Effector memory CD8-positive, alpha-beta T cell (primary cell): ENCODE data around the gene CERT1.
A peak's percentile ranks its signal among the peaks of the same experiment; 100 is the strongest.

Source experiments
- ATAC-seq: fragments of 150-1000 bp; cut with Tn5 transposase; replicated peaks from 2 replicates; pipeline ENCODE4 v1.10.0; 2021; ENCODE audit warnings: mild to moderate bottlenecking, moderate library complexity
- DNase-seq, 3 experiments: peaks; one replicate each; pipeline ENCODE4 v3.0.0; 2021
- H3K27ac Mint-ChIP-seq, 2 donors: one replicate each; pipeline ENCODE4 v1.8.0; 2022; ENCODE audit warnings: mild to moderate bottlenecking in 2 of 2, mixed read lengths in 2 of 2, moderate library complexity in 2 of 2
- H3K27me3 Mint-ChIP-seq, 2 donors: one replicate each; pipeline ENCODE4 v1.8.0; 2022; ENCODE audit warnings: mixed read lengths in 2 of 2
- H3K36me3 Mint-ChIP-seq: one replicate; pipeline ENCODE4 v1.8.0; 2022; ENCODE audit warnings: mild to moderate bottlenecking, moderate library complexity, mixed read lengths; ENCODE audit not compliant: insufficient read depth
- H3K4me1 Mint-ChIP-seq, 2 donors: one replicate each; pipeline ENCODE4 v1.8.0; 2022; ENCODE audit warnings: low read depth in 2 of 2, mixed read lengths in 2 of 2
- H3K4me3 Mint-ChIP-seq, 2 donors: one replicate each; pipeline ENCODE4 v1.8.0; 2022; ENCODE audit warnings: mild to moderate bottlenecking in 2 of 2, mixed read lengths in 2 of 2, moderate library complexity in 2 of 2
- H3K9me3 Mint-ChIP-seq, 2 donors: one replicate each; pipeline ENCODE4 v1.8.0; 2022; ENCODE audit warnings: mixed read lengths in 2 of 2

The CERT1 gene

DNA sequence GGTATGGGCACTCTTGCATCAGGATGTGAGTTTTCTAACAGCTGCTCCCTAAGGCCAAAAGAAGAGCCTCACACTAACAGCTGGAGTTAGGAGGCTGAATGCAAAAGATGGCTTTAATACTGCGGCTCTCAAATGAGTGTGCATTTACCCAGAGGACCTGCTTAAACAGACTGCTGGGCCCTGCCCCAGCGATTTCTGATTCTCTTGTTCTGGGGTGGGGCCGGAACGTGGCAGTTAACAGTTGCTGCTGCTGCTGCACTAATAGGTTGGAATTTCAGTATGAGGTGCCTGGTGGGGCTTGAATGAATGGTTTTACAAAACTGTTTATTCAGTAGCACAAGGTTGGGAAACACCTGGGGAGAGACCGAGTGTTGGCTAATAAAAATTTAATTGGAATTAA is 148.3 kb downstream of the CERT1 start:
- Mint-ChIP-seq H3K4me1 (no peaks in the 10 kb centered on the region), H3K27ac (peak overlapping the region in 1 of 2 donors; percentile 51), H3K36me3 (peaks cover 36% of the 10 kb centered on the region), H3K9me3 (no peaks in the 10 kb centered on the region), H3K4me3 (no peak overlapping the region), H3K27me3 (no peaks in the 10 kb centered on the region)
- DNase-seq (no peak), ATAC-seq (no peak)

DNA sequence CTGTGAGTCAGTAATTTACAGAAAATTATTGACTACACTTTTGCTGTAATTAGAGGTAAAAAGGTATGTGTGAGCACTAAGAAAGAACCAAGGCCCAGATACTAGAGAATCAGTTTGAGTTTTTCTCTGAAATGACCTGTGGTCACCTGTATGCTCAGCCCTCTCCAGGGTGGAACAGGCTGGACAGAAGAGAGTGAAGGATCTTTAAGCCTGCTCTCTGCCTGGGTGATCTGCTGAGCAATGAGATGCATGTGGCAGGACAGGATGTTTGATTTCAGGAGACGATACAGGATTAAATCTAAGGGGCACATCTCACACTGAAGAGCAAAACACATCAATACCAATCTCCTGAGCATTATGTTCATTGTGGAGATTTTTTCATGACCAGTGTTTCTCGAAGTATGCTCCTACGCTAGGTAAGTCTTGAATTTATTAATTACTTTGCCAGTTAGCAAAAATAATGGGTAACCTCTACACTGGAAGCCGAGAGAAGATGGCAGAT is 148.9 kb downstream of the CERT1 start:
- Mint-ChIP-seq H3K4me1 (no peaks in the 10 kb centered on the region), H3K9me3 (no peaks in the 10 kb centered on the region), H3K27me3 (no peaks in the 10 kb centered on the region), H3K36me3 (peaks cover 38% of the 10 kb centered on the region), H3K4me3 (no peak overlapping the region), H3K27ac (no peak overlapping the region)
- DNase-seq (no peak), ATAC-seq (no peak)

DNA sequence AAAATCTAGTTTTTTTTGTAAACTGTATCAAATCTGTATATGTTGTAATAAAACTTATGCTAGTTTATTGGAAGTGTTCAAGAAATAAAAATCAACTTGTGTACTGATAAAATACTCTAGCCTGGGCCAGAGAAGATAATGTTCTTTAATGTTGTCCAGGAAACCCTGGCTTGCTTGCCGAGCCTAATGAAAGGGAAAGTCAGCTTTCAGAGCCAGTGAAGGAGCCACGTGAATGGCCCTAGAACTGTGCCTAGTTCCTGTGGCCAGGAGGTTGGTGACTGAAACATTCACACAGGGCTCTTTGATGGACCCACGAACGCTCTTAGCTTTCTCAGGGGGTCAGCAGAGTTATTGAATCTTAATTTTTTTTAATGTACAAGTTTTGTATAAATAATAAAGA is 150.1 kb downstream of the CERT1 start:
- Mint-ChIP-seq H3K27ac (peak overlapping the region; percentile 2 to 62), H3K4me3 (no peak overlapping the region), H3K9me3 (no peaks in the 10 kb centered on the region), H3K4me1 (no peaks in the 10 kb centered on the region), H3K27me3 (no peaks in the 10 kb centered on the region), H3K36me3 (peaks cover 48% of the 10 kb centered on the region)
- no peak for DNase-seq
- ATAC-seq, result no peak

DNA sequence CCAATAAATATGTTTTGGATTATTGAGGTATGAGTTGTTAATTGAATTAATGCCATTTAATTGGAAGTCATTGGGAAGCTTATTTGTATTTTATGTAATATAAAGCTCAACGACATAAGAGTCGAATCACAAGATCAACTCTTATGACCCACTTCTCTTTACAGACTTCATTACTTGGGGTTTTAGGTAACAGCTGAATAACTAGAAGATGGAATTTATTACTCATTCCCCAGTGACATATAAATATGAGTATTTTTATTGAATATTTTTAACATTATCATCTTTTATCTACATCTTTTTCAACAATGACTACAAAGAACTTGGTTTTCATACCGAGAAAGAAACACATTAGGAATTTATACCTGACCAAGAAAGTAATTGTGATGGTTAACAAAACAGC is 153.3 kb downstream of the CERT1 start:
- no peaks in the 10 kb centered on the region for H3K4me1 Mint-ChIP-seq
- DNase-seq, result no peak
- peaks cover 73% of the 10 kb centered on the region for H3K36me3 Mint-ChIP-seq

DNA sequence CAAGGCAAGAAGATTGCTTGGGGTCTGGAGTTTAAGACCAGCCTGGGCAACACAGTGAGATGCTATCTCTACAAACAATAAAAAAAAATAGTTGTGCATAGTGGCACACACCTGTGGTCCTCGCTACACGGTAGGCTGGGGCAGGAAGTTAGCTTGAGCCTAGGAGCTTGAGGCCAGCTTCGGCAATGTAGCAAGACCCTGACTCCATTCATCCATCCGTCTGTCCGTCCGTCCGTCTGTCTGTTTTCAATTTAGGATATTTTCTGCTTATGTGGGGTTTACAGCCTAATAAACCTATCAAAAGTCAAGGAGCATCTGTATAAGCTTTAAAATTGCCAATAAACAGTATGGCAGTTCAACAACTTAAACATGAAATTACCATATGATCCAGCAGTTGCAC is 154.7 kb downstream of the CERT1 start:
- Mint-ChIP-seq H3K4me1 (no peaks in the 10 kb centered on the region), H3K27ac (no peak overlapping the region), H3K27me3 (no peaks in the 10 kb centered on the region), H3K9me3 (no peaks in the 10 kb centered on the region), H3K4me3 (no peak overlapping the region), H3K36me3 (peaks cover 82% of the 10 kb centered on the region)
- DNase-seq (no peak), ATAC-seq (no peak)

More for the DNA sequence above, 153.3 kb downstream of the CERT1 start:
- Mint-ChIP-seq H3K9me3 (no peaks in the 10 kb centered on the region), H3K4me3 (no peak overlapping the region), H3K27ac (no peak overlapping the region), H3K27me3 (no peaks in the 10 kb centered on the region)
- ATAC-seq, result no peak

DNA sequence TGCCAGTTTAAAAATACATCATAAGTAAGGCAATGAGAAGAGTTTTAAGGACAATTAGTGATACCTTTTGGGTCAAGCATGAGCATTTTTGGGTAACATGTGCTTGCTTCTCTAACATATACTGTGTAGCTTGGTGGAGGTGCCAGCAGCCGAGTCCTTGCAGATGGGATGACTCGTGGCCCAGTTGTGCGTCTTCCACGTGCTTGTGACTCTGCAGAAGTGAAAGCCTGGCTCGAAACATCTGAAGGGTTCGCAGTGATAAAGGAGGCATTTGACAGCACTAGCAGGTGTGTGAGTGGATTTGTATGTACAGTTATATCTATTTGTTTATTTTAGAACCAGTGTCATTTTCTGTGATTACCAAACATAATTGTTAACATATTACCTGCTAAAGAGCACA is 156.2 kb downstream of the CERT1 start:
- Mint-ChIP-seq H3K27me3 (no peaks in the 10 kb centered on the region), H3K4me3 (no peak overlapping the region), H3K4me1 (no peaks in the 10 kb centered on the region), H3K27ac (peak overlapping the region in 1 of 2 donors; percentile 46), H3K36me3 (peaks cover 85% of the 10 kb centered on the region), H3K9me3 (no peaks in the 10 kb centered on the region)
- DNase-seq (no peak), ATAC-seq (no peak)

DNA sequence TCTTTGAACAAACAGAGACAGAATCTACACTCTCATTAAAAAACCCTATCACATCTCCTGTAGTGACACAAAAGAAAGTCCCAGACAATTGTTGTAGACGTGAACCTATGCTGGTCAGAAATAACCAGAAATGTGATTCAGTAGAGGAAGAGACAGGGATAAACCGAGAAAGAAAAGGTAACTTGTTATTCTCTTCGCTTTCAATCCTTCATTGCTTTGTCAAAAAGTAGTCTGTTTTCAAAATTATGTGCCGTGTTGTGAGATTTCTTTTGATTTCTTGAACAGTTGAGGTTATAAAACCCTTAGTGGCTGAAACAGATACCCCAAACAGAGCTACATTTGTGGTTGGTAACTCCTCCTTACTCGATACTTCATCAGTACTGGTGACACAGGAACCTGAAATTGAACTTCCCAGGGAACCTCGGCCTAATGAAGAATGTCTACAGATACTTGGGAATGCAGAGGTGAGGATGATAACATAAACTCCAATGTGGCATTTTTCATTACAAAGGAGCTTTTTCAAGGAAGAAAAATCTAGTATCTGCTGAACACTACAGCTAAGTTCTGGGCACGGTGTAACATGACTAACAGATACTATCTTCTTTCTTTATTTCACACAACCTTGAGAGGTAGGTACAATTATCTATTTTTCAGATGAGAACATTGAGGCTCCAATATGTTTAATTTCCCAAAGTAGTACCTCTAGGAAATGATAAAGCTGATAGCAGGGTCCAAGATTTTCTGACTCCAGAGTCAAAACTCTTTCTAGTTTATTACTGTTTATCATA is 160.1 kb downstream of the CERT1 start:
- no peak overlapping the region for H3K4me3 Mint-ChIP-seq
- H3K27me3 Mint-ChIP-seq, result no peaks in the 10 kb centered on the region
- no peaks in the 10 kb centered on the region for H3K9me3 Mint-ChIP-seq
- H3K4me1 Mint-ChIP-seq, result no peaks in the 10 kb centered on the region
- H3K27ac Mint-ChIP-seq, result peak overlapping the region in 1 of 2 donors; percentile 68
- no peak for ATAC-seq
- peaks cover 88% of the 10 kb centered on the region for H3K36me3 Mint-ChIP-seq
- no peak for DNase-seq

DNA sequence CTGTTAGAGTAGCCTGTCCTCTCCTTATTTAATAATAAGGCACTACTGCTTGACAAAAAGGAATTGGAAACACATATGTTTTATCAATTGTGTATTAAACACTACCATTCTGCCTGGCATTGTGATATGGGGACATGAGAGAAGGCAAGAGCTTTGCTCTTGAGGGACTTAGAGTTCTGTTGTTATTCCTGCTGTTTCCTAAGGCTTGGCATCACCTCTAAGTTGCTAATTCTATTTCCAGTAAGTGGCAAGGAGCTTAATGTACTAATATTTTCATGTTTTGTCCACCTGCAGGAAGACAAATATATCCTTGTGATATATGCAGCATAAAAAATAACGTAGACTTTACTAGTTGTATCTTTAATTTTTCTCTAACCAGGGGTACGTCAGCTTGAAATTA is 161.8 kb downstream of the CERT1 start:
- ATAC-seq, result no peak
- Mint-ChIP-seq H3K27me3 (no peaks in the 10 kb centered on the region), H3K4me1 (no peaks in the 10 kb centered on the region), H3K4me3 (no peak overlapping the region), H3K9me3 (no peaks in the 10 kb centered on the region), H3K36me3 (peaks cover 89% of the 10 kb centered on the region), H3K27ac (no peak overlapping the region)
- no peak for DNase-seq

DNA sequence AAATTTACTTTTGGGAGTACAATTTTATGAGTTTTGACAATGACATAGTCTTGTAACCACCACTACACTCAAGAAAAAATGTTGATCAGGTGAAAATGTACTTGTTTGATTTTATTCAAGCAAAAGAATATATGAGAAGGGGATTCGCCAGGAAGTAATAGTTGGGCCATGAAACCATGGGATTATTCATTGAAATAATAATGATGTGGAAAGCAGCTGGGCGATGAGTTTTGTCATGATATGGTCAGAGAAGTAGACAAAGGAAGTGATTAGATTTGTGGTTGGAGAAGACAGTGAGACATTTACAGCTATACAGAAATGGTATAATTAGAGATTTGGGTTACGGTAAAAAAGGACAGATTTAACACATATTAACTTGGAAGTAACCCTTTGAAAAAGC is 163.2 kb downstream of the CERT1 start:
- Mint-ChIP-seq H3K9me3 (no peaks in the 10 kb centered on the region), H3K27me3 (no peaks in the 10 kb centered on the region), H3K27ac (peak overlapping the region in 1 of 2 donors; percentile 4), H3K4me1 (no peaks in the 10 kb centered on the region), H3K4me3 (no peak overlapping the region), H3K36me3 (peaks cover 85% of the 10 kb centered on the region)
- ATAC-seq, result no peak
- no peak for DNase-seq

DNA sequence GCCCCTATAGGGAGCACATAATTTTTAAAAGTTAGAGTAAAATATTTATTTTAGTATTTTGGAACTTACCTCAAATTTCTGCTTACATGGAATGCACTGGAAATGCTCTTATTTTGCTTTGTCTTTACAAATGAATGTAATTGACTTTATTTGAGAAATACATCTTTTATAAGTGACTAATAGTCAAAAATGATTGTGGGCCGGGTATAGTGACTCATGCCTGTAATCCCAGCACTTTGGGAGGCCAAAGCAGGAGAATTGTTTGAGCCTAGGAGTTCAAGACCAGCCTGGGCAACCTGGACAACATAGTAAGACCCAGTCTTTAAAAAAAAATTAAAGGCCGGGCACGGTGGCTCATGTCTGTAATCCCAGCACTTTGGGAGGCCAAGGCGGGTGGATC is 168.6 kb downstream of the CERT1 start:
- Mint-ChIP-seq H3K4me3 (no peak overlapping the region), H3K4me1 (peaks cover 14 to 28% of the 10 kb centered on the region in 2 donors), H3K27me3 (no peaks in the 10 kb centered on the region), H3K36me3 (peaks cover 47% of the 10 kb centered on the region), H3K27ac (no peak overlapping the region), H3K9me3 (no peaks in the 10 kb centered on the region)
- ATAC-seq (no peak), DNase-seq (no peak)

DNA sequence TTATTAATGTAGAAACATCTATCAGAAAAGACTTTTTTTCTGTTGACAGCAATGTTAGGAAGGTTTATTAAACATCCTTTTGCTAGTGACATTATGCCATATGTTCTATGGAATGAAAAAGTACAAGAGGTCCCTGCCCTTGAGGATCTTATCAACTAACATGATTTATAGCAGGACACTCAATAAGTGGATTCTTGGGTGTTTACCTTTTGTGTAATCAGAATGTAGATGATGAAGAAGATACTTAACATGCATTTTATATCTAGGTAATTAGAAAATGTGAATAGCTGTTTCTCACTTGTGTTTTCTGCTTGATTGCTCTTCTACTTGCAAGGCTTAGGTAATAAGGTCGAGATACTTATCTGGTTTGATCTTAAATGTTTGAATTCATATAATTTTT is 169.5 kb downstream of the CERT1 start:
- Mint-ChIP-seq H3K27ac (no peak overlapping the region), H3K4me1 (peaks cover 17 to 32% of the 10 kb centered on the region in 2 donors), H3K9me3 (no peaks in the 10 kb centered on the region), H3K36me3 (peaks cover 38% of the 10 kb centered on the region), H3K27me3 (no peaks in the 10 kb centered on the region), H3K4me3 (no peak overlapping the region)
- ATAC-seq (no peak), DNase-seq (no peak)

DNA sequence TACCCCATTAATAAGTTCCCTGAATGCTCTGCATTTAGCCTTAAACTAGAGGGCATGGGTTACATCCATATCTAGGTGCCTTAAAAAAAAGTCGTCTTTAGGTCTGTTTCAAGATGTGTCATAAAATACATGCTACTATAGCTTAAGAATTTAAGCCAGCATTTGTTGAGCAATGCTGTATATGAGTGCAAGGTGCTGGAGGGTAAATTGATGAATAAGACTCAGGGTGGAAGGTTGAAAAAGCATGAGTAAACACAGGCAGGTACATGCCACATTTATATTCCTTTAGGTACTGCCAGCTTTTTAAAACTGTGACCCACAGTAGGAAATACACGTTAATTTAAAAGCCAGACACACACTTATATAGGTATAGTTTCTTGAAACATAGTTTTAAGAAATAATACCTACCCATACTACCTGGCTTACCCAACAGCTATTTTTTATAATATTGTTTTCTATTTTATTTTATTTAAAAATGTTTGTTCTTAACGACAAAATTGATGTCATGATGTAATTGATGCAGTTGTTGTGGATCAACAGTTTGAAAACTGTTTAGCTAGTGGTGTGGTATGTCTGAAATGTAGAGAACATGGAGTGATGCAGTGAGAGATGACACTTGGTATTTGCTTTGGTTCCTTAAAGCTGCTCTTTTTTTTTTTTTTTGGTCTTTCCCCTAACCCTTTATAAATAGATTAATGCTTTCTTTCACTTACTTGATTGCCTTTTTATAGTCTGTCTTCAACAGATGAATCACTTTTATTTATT is 170.5 kb downstream of the CERT1 start:
- Mint-ChIP-seq H3K27ac (no peak overlapping the region), H3K4me3 (no peak overlapping the region), H3K9me3 (no peaks in the 10 kb centered on the region), H3K36me3 (peaks cover 30% of the 10 kb centered on the region), H3K27me3 (no peaks in the 10 kb centered on the region), H3K4me1 (peaks cover 17 to 32% of the 10 kb centered on the region in 2 donors)
- no peak for DNase-seq
- no peak for ATAC-seq

DNA sequence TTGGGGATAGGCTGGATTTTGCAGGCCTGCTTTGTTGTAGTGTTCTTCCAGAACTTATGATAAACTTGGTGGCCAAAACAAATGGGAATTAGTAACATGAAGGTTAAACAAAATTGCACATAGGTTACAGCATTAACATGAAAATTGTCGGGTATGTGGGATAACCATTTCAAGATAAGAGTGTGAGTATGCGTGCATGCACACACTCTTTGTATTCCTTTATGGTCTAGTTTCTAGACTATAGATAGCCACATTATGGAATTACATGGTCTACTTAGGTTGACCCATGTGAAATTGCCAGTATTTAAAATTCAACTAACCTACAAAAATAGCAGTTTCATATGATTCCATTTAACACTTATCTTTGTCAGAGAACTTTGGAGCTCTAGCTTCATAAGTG is 173.0 kb downstream of the CERT1 start:
- no peak for ATAC-seq
- Mint-ChIP-seq H3K27ac (no peak overlapping the region), H3K4me1 (peaks cover 17 to 32% of the 10 kb centered on the region in 2 donors), H3K36me3 (peaks cover 11% of the 10 kb centered on the region), H3K4me3 (no peak overlapping the region), H3K27me3 (no peaks in the 10 kb centered on the region), H3K9me3 (no peaks in the 10 kb centered on the region)
- no peak for DNase-seq
